CD4-positive, CD25-positive, alpha-beta regulatory T cell (primary cell): Measurements from ENCODE around the gene HPS3. TPM values are rescaled to one million over a fixed set of nuclear protein-coding genes. Genes with fewer than 3 reads are reported as not detected.

Experiments
- polyA plus RNA-seq, 4 donors: library from polyadenylated mRNA; unstranded; fragments of 300-500 nt; fragmentation: Illumina TruSeq; gene quantifications; one replicate each; pipeline ENCODE4 v1.2.3, GENCODE V29; 2021
- total RNA-seq: library from RNA; stranded (reverse); gene quantifications from one replicate; pipeline ENCODE4 v1.2.3, GENCODE V29; 2022

Gene HPS3
- total and polyA plus RNA-seq, 5 donors from 2014 or later, result 21.9 to 42.7 (median 36.1) TPM

Other genes with a start within 250 kb of the HPS3 start
- gene GYG1, start 138.1 kb upstream of the HPS3 start, total RNA-seq, result 19.2 TPM
- 10 to 100 TPM; 56.4 to 59.3 (median 57.6) TPM for gene GYG1, start 138.1 kb upstream of the HPS3 start, polyA plus RNA-seq
- 9.8 TPM for gene HLTF, start 43.1 kb upstream of the HPS3 start, total RNA-seq
- gene HLTF, start 43.1 kb upstream of the HPS3 start, polyA plus RNA-seq, result 10 to 100 TPM; 14.9 to 18.9 (median 17.8) TPM
- gene CP, start 92.2 kb downstream of the HPS3 start, total RNA-seq, result not detected
- gene CP, start 92.2 kb downstream of the HPS3 start, polyA plus RNA-seq, result under 1 TPM in 3 of 4 donors, not detected in 1; 0.08 to 0.44 (median 0.15) TPM
- not detected for gene TM4SF18, start 204.0 kb downstream of the HPS3 start, total RNA-seq
- gene TM4SF18, start 204.0 kb downstream of the HPS3 start, polyA plus RNA-seq, result not detected
- 0.44 TPM for gene TM4SF1, start 248.0 kb downstream of the HPS3 start, total RNA-seq
- gene TM4SF1, start 248.0 kb downstream of the HPS3 start, polyA plus RNA-seq, result not detected